Fibroblast of villous mesenchyme (primary cell): Measurements from ENCODE around the gene FYCO1. TPM values are rescaled to one million over a fixed set of nuclear protein-coding genes. Genes with fewer than 3 reads are reported as not detected.

Source experiments
- DNase-seq: peaks from one replicate; pipeline ENCODE4 v3.0.0-alpha.2; 2010; ENCODE audit warnings: low read depth
- H3K4me3 ChIP-seq: 2 replicates; pipeline ENCODE4 v1.5.1; 2011; ENCODE audit warnings: low read depth, mild to moderate bottlenecking, low read length
- CTCF ChIP-seq: IDR thresholded peaks from 2 replicates; pipeline ENCODE4 v1.5.1; 2012; ENCODE audit warnings: low read depth, mild to moderate bottlenecking, low read length; ENCODE audit not compliant: insufficient read depth
- total RNA-seq: library from RNA; depleted of rRNA; stranded (reverse); fragments of >200 nt; gene quantifications from 2 replicates; pipeline ENCODE4 v1.2.3, GENCODE V29; 2012

Gene FYCO1
- total RNA-seq, 1 donor: 23.7 TPM

- no peak for DNase-seq
- no peak overlapping the region for H3K4me3 ChIP-seq
- no peak for TF ChIP-seq CTCF
These were observed 48.7 kb downstream of the FYCO1 start for GRCh38 chr3:45946875-45947274.

- no peak for DNase-seq
- H3K4me3 ChIP-seq: no peak overlapping the region
- TF ChIP-seq CTCF: no peak
These were observed 49.3 kb downstream of the FYCO1 start for GRCh38 chr3:45946307-45946706.

GRCh38 chr3:45944830-45945620 is 50.6 kb downstream of the FYCO1 start:
- H3K4me3 ChIP-seq: no peak overlapping the region
- no peak for DNase-seq
- no peak for TF ChIP-seq CTCF

- no peak for TF ChIP-seq CTCF
- no peak within 1 kb of the TSS for H3K4me3 ChIP-seq
- no peak for DNase-seq
These were observed 52.3 kb downstream of the FYCO1 start, which contains the start of gene CXCR6 for GRCh38 chr3:45943207-45943846. Gene CXCR6, plus strand, starts transcription at chr3:45943464. Its CDS starts 3,018 bp downstream, at chr3:45946482.

GRCh38 chr3:45942051-45942825 is 53.4 kb downstream of the FYCO1 start:
- peak; percentile 95 for DNase-seq
- H3K4me3 ChIP-seq: no peak overlapping the region
- no peak for TF ChIP-seq CTCF

GRCh38 chr3:45940781-45941365 is 54.8 kb downstream of the FYCO1 start:
- no peak overlapping the region for H3K4me3 ChIP-seq
- no peak for TF ChIP-seq CTCF
- no peak for DNase-seq
